Measurements from ENCODE around the gene CCDC57.
"Not testable (repeated sequence)": the region's sequence is repeated elsewhere in the genome, so short reads cannot be mapped to it uniquely, and the experiment has no call there.

Gene CCDC57

DNA sequence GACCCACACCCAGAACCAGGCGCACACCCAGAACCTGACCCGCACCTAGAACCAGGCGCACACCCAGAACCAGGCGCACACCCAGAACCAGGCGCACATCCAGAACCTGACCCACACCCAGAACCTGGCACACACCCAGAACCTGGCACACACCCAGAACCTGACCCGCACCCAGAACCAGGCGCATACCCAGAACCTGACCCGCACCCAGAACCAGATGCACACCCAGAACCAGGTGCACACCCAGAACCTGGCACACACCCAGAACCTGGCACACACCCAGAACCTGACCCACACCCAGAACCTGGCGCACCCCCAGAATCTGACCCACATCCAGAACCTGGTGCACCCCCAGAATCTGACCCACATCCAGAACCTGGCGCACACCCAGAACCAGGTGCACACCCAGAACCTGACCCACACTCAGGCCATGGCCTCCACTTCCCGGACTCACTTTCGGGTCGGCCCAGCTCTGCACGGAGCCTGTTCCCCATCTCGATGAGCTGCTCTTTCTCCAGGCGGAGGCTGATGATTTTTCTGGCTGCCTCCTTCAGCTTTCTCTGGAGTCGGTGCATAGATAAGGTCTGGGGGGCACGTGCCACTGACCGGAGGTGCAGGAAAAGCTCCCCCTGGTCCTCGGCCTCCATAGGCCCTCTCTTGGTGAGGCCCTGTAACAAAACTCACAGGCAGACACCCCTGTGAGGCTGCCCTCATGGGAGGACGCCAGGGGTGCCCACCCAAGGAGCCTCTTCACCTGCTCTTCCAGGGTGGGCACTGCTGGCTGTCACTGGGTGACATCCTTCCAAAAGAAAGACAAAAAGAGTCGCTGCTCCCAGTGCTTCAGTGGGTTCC is 61.3 kb downstream of the CCDC57 start:
- DNase-seq, result no peak

DNA sequence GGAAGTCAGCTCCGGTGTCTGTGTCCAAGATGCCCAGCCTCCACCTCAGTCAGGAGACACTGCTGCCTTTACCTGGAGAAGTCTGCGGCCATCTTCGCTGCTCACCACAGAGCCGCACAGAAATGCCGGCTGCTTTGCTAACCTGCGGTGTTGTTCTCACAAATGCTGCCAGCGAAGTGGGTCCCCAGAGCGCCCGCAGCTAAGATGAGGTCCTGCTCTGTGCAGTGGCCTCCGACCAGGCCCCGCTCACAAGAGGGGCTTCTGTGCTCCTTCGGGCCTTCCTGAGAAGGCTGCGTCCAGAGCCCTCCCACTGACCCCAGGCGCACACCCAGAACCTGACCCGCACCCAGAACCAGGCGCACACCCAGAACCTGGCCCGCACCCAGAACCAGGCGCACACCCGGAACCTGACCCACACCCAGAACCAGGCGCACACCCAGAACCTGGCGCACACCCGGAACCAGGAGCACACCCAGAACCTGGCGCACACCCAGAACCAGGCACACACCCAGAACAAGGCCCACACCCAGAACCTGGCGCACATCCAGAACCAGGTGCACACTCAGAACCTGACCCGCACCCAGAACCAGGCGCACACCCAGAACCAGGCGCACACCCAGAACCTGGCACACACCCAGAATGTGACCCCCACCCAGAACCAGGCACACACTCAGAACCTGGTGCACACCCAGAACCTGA is 63.1 kb downstream of the CCDC57 start:
- DNase-seq, result no peak

DNA sequence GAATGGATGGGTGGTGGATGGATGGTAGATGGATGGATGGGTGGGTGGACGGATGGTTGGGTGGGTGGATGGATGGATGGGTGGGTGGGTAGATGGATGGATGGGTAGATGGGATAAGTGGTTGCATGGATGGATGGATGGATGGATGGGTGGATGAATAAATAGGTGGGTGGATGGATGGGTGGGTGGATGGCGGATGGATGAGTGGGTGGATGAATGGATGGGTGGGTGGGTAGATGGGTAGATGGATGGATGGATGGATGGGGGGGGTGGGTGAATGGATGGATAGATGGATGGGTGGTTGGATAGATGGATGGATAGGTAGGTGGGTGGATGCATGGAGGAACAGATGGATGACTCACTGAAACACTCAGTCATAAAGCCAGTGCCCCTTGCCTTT is 63.6 kb downstream of the CCDC57 start:
- no peak for DNase-seq

DNA sequence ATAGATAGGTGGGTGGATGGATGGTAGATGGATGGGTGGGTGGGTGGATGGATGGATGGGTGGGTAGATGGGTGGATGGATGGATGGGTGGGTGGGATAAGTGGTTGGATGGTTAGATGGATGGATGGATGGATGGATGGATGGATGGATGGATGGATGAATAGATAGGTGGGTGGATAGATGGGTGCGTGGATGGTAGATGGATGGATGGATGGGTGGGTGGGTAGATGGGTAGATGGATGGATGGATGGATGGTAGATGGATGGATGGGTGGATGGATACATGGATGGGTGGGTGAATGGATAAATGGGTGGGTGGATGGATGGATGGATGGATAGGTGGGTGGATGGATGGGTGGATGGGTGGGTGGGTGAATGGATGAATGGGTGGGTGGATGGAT is 64.6 kb downstream of the CCDC57 start:
- no peak for DNase-seq

DNA sequence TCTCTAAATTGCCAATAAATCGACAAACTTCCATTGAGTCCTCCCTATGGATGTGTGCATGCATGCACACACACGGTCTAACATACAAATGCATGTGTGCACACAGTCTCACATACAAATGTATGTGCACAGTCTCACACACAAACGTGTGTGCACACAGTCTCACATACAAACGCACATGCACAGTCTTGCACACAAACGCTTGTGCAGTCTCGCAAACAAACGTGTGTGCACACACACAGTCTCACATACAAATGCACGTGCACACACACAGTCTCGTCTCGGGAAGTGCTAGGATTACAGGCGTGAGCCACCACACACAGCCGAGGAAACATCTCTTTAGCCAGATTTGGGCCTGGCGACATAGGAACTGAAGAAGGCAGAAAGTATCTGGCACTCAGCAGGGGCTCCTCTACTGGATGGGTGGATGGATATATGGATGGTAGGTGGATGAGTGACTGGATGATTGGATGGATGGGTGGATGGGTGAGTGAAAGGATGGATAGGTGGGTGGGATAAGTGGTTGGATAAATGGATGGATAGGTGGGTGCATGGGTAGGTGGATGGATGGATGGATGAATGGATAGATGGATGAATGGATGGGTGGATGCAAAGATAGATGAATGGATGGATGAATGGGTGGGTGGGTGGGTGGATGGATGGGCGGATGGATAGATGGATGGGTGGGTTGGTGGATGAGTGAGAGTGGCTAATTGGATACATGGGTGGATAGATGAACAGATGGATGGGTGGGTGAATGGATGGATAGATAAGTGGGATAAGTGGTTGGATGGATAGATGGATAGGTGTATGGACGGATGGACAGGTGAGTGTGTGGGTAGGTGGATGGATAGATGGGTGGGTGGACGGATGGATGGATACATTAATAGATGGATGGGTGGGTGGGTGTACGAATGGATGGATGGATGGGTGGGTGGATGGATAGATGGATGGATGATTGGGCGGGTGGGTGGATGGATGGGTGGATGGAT is 65.7 kb downstream of the CCDC57 start:
- no peak for DNase-seq

DNA sequence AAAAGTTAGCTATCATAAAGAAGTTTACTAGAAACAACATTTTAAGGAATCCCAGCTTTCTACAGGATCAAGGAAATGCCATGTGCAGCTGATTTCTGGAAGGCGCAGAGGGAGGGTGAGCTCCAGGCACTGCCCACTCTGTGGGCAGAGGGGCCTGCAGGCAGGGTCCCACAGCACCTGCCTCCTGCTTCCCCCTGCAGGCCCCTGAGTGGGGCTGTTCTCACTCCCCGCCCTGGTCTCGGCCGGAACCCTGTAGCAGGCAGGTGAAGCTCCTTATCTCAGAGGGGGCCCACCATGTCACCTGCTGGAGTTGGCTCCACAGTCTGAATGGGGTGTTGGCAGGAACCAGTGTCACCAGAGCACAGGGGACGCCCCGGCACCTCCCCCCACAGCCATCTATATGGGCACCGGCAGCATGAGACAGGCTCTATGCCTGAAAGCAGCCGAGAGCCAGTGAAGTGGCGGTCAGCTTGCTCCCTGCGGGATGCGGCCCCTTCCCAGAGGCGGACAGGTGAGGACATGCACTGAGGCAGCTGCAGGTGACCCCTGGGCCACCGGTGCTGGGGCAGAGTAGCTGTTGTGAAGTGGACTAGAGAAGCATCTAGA is 67.0 kb downstream of the CCDC57 start:
- no peak for DNase-seq

DNA sequence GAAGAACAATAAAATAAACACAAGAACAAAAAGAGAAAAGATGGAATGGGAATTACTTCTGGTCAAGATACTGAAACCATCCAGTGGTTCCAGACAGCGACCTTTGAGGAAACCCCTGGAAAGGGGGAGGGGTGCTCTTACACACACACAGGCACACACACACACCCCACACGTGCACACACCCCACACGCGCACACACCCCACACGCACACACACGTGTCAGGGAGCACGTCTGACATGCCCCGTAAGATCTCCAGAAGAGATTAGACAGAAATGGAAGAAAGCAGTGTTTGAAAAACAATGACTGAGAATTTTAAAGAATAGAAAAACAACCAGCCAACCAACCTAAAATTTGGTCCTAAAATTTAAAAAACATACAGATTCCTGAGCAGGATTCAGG is 69.3 kb downstream of the CCDC57 start:
- DNase-seq, result no peak

DNA sequence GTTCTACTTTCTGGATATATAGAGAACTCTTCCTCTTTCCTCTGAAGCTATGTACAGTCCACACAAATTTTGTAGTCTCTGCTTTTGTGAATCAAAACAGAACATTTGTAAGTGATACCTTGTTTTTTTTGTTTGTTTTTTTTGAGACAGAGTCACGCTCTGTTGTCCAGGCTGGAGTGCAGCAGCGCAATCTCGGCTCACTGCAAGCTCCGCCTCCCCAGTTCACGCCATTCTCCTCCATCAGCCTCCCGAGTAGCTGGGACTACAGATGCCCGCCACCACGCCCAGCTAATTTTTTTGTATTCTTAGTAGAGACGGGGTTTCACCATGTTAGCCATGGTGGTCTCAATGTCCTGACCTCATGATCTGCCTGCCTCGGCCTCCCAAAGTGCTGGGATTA is 72.7 kb downstream of the CCDC57 start:
- DNase-seq, result not testable (repeated sequence)

DNA sequence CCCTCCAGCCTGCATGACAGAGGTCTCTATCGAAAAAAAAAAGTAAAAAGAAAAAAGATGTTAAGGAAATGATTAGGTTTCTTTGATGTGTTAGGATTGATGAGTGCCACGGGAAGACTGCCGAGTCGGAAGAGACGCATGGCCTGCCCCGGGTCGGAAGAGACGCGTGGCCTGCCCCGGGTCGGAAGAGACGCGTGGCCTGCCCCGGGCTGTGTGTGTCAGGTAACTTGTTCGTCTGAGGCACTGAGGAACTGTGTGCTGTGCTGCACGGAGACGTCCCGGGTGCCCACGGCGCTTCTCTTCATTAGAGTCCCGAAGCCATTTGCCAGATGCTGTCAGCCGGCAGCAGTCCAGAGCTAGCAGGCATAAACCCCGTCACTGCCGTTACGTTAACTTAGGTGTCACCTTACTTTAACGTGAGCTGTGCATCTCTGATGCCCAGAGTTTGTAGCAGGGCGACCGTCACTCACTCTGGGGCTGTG is 74.1 kb downstream of the CCDC57 start:
- DNase-seq, result no peak

DNA sequence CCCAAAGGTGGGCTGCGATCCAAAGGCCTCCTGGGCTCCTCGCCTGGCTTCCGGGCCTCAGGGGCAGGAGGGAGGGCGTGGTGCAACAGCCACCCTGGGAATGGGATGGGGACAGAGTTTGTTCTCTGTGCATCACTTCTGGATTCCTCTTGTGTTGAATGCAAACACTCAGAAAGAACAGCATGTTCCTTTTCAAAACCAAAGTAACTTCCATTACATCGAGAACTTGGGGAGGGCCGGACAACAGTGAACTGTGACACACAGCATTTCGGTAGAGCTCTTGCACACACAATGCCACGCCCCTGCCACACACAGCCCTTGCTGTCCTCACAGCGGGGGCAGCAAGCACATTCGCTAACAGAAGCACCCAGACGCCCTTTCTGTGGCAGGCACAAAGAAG is 78.5 kb downstream of the CCDC57 start:
- no peak for DNase-seq

DNA sequence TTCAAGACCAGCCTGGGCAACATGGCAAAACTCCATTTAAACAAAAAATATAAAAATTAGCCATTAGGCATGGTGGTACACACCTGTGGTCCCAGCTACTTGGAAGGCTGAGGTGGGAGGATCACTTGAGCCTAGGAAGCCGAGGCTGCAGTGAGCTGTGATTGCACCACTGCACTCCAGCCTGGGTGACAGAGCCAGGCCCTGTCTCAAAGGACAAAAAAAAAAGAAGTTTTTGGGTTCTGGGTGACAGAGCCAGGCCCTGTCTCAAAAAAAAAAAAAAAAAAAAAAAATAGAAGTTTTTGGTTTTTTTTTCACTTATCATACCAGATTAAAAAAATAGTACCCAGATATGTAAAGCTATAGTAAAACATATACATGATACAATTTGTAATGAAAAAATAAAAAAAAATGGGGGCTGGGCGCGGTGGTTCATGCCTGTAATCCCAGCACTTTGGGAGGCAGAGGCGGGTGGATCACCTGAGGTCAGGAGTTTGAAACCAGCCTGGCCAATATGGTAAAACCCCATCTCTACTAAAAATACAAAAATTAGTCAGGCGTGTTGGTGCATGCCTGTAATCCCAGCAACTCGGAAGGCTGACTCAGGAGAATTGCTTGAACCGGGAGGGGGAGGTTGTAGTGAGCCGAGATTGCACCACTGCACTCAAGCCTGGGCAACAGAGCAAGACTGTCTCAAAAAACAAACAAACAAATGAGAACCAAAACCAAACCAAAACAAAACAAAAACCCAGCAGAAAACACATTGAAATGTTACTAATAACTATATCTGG is 79.3 kb downstream of the CCDC57 start:
- not testable (repeated sequence) for DNase-seq

DNA sequence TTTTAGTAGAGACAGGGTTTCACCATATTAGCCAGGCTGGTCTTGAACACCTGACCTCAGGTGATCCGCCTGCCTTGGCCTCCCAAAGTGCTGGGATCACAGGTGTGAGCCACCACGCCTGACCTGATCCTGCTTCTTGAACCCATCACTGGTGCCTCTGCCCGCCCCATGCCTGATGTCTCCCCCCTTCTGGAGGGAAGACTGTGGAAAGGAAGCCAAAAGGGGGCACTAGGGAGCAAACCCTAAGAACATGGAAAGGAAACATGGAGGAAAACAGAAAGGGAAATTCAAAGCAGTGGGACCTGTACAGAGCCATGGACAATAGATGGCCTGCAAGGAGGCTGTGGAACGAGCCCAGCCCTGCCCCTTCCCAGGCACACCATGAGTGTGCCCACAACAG is 83.5 kb downstream of the CCDC57 start:
- DNase-seq, result no peak

DNA sequence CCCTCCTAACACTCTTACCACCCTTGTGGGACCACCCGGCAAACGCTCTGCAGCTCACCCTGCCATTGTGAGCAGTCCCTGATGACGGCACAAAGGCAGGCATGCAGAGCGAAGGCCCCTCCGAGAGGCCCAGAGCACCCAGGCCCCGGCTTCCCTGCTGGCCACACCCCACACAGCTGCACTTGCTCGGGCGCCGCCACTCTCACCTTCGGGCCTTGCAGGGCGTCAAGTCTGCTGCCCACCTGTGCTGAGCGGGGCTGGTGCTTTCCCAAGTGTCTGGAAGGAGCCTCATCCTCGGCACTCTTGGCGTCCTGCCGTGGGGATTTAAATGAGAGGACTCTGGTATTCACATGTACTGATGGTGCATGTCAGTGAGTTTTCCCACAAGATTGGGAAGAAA is 84.4 kb downstream of the CCDC57 start:
- DNase-seq, result no peak

DNA sequence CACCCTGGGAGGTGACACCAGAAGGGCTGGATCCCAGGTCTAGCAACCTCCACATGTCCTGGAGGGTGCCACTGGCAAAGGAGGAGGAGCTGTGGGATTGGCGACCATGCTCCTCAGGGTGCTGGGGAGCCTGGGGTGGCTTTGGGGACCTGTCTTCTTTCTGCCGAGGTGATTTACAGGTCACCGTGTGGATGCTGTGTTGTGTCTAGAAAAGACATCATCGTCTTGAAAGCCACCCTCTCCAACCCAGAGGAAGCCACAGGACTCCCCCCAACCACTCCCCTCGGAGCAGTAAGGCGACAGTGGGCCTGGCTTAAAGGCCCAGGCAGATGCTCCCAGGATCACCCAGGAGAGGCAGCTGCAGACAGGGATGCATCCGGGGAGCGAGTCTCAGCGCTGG is 84.9 kb downstream of the CCDC57 start:
- peak; percentile 13 for DNase-seq

DNA sequence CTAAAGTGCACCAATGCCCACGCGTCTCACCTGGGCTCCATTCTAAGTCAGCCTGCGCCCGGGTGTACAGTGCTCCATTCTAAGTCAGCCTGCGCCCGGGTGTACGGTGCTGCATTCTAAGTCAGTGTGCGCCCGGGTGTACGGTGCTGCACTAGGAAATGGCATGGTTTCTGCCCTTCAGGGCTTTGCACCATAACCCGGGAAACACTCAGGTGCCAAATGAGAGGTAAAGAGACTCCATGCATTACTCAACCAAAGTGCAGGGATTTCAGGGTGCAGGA is 85.4 kb downstream of the CCDC57 start:
- no peak for DNase-seq

DNA sequence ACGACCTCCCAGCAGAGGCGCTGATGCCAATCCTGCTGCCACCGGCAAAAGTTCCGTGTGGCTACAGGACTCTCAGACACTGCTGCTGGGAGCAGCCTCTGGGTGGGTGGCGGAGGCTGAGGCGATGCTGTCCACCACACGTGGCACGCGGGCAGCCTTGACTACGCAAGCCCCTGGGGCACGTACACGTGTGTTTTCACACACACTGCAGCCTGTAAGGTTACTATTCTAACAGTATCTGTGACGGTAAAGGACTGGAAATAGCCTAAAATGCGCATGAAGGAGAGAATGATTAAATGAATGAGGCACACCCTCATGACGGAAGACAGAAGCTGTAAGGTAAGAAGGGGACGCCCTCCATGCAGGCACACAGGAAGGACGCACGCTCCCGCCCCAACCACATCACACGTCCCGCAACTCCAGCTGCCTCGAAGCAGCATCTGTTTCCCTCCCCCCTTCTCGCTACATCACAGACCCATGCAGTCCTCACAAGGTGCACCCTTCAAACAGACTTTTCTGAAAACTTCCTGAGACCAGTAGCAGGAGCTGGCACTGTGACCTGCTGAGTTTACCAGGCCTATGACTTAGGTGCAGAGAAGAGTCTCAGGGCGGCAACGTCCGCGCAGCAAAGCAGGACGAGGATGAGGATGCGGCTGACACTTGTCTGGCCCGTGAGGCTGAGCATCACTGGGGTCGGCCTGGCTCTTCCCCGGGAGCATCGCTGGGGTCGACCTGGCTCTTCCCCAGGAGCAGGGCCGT is 85.9 kb downstream of the CCDC57 start:
- DNase-seq, result peak; percentile 92

DNA sequence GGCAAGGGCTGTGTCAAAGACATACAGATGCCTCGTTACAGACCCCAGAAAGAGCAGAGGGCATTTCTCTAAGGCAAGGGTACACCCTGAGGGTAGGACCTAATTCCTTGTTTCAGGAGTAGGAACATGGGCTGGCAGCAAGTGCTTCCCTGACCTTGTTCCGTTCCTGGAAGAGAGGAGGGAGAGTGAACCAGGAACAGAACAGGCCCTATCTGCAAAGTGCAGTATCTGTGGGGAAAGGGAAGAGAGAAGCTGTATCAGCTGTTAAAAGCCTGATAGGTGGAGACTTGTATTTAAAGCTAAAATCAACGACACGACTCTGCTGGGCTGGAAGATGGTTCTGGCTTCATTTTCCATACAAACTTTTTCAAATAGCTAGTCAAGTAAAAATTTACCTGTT is 88.5 kb downstream of the CCDC57 start:
- DNase-seq, result no peak

DNA sequence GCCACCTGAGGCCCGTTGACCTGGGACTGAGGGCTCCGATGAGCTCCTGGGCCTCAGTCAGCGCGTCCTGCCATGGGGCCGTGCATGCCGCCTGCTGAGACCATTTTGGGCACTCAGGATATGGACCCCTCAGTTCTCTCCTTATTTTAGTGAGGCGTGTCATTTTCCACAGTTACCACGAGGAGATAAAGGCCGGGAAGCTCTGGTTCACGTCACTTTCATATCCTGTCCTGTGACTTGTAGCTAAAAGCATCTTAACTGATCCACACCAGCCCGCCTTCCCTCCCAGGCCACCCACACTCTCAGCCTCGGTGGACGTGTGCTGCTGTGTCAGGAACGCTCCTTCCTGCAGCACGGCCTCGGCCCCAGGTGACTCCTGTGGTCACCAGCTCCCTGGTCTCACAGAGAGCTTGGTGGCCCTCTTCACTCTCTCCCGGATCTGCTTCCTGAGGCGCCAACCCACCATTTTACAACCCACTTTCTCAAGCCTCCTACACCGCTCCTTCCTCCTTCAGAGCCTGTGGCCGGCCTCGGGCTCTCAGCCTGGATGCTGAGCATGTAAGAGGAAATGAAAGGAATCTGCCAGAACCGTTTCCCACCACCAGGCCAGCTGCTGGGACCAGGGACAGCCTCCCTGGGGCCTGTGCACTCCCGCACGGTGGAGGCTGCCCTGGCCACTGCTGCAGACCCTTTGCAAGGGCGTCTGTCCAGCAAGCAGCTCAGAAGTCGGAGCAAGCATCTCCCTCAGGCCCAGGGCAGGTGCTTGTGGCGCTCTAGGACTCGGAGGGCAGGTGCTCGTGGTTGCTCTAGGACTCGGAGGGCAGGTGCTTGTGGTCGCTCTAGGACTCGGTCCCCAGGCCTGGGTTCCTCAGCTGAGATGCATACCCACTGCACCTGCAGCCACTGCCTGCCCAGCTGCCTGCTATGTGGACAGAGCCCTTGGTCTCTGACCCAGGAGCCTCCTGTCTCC is 90.7 kb downstream of the CCDC57 start:
- no peak for DNase-seq

DNA sequence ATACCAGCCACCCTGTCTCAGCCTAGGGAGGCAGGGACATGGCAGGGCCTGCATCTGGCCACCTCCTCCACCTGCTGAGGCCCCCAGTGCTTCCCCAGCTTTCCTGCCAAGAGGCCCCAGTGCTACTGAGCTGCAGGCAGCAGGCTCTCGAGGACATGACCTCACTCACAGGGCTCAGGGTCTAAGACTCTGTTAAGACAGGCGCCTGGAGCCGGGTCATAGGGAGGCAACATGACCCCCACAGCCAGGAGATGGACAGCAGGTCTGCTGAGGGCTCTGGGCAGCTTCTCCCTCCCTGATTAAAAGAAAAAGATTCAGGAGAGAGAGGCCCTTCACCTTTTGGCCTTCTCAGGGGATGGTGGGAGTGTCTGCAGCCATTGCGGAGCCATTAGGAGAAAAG is 91.4 kb downstream of the CCDC57 start:
- DNase-seq, result no peak

DNA sequence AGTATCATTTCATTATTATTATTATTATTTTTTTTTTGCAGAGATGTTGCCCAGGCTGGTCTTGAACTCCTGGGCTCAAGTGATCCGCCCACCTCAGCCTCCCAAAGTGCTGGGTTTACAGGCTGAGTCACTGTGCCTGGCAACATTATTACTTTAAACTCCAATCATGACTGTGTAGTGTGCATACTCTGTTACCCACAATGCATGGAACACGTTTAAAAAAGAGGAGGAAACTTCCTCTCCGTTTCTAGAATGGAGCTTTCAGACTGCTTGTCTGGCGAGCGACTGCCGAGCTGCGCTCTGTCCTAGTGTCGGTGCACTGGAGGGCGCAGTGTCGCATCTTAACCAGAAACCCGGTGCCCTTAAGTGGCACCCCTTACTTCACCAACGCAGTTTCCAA is 92.5 kb downstream of the CCDC57 start:
- DNase-seq, result no peak
